Left renal cortex interstitium (tissue), 4 donors: Measurements from ENCODE around the gene POU2F1. TPM values are rescaled to one million over a fixed set of nuclear protein-coding genes. Genes with fewer than 3 reads are reported as not detected.

Experiments used
- DNase-seq, 4 donors: peaks; one replicate each; pipeline ENCODE4 v3.0.0-alpha.2; 2013; ENCODE audit warnings: low read depth in 4 of 4, low spot score in 2 of 4, missing footprints in 1 of 4
- polyA plus RNA-seq, 4 donors: library from polyadenylated mRNA; unstranded; fragments of 120-200 nt; gene quantifications; one replicate each; pipeline ENCODE4 v1.2.1, GENCODE V29; 2013; ENCODE audit not compliant: insufficient read length in 4 of 4

Gene POU2F1
- polyA plus RNA-seq, 4 donors, result 11.8 to 18.6 (median 13.9) TPM

GRCh38 chr1:167456926-167457325, 236.2 kb downstream of the POU2F1 start:
- DNase-seq, result no peak

GRCh38 chr1:167457936-167458584, 237.4 kb downstream of the POU2F1 start:
- no peak for DNase-seq

- DNase-seq, result no peak
These were observed 240.2 kb downstream of the POU2F1 start for GRCh38 chr1:167460836-167461235.

- DNase-seq, result no peak
These were observed 241.7 kb downstream of the POU2F1 start for GRCh38 chr1:167462341-167462740.

- no peak for DNase-seq
These were observed 242.4 kb downstream of the POU2F1 start for GRCh38 chr1:167463080-167463479.

GRCh38 chr1:167463875-167464575, 243.3 kb downstream of the POU2F1 start:
- no peak for DNase-seq

GRCh38 chr1:167465018-167465417, 244.3 kb downstream of the POU2F1 start:
- no peak for DNase-seq

- DNase-seq, result no peak
These were observed 245.1 kb downstream of the POU2F1 start for GRCh38 chr1:167465743-167466142.

- no peak for DNase-seq
These were observed 246.5 kb downstream of the POU2F1 start for GRCh38 chr1:167467126-167467710.

GRCh38 chr1:167467752-167468151, 247.1 kb downstream of the POU2F1 start:
- DNase-seq, result no peak

- no peak for DNase-seq
These were observed 248.7 kb downstream of the POU2F1 start for GRCh38 chr1:167469280-167469965.

- no peak for DNase-seq
These were observed 250.9 kb downstream of the POU2F1 start for GRCh38 chr1:167471568-167471967.

- DNase-seq, result no peak
These were observed 252.3 kb downstream of the POU2F1 start for GRCh38 chr1:167472752-167473521.

- DNase-seq, result no peak
These were observed 253.1 kb downstream of the POU2F1 start for GRCh38 chr1:167473761-167474160.

GRCh38 chr1:167474191-167474641, 253.5 kb downstream of the POU2F1 start:
- DNase-seq, result no peak

- no peak for DNase-seq
These were observed 255.4 kb downstream of the POU2F1 start for GRCh38 chr1:167476061-167476460.
